ENCODE data around the gene SNX9.

The SNX9 gene

GRCh38 chr6:157859775-157860504 is 36.9 kb downstream of the SNX9 start:
- no peak for DNase-seq (ENCODE audit: low spot score)

GRCh38 chr6:157860505-157860991 is 37.5 kb downstream of the SNX9 start:
- DNase-seq (ENCODE audit: low spot score) = peak; percentile 37

- DNase-seq (ENCODE audit: low spot score) = no peak
These were observed 38.1 kb downstream of the SNX9 start for GRCh38 chr6:157861184-157861583.

- DNase-seq (ENCODE audit: low spot score) = no peak
These were observed 38.8 kb downstream of the SNX9 start for GRCh38 chr6:157861814-157862213.

GRCh38 chr6:157862706-157863105 is 39.7 kb downstream of the SNX9 start:
- DNase-seq (ENCODE audit: low spot score) = no peak

GRCh38 chr6:157864185-157864761 is 41.2 kb downstream of the SNX9 start:
- DNase-seq (ENCODE audit: low spot score) = no peak

GRCh38 chr6:157865249-157865648 is 42.2 kb downstream of the SNX9 start:
- no peak for DNase-seq (ENCODE audit: low spot score)

GRCh38 chr6:157867155-157867559 is 44.1 kb downstream of the SNX9 start:
- DNase-seq (ENCODE audit: low spot score) = peak; percentile 31

GRCh38 chr6:157867981-157868380 is 44.9 kb downstream of the SNX9 start:
- no peak for DNase-seq (ENCODE audit: low spot score)

GRCh38 chr6:157868835-157869234 is 45.8 kb downstream of the SNX9 start:
- no peak for DNase-seq (ENCODE audit: low spot score)

- DNase-seq (ENCODE audit: low spot score) = no peak
These were observed 46.7 kb downstream of the SNX9 start for GRCh38 chr6:157869673-157870302.

- DNase-seq (ENCODE audit: low spot score) = peak; percentile 85
These were observed 50.8 kb downstream of the SNX9 start for GRCh38 chr6:157873735-157874344.

GRCh38 chr6:157877149-157877548 is 54.1 kb downstream of the SNX9 start:
- DNase-seq (ENCODE audit: low spot score) = no peak

- peak; percentile 8 for DNase-seq (ENCODE audit: low spot score)
These were observed 54.8 kb downstream of the SNX9 start for GRCh38 chr6:157877573-157878438.

GRCh38 chr6:157879034-157879872 is 56.2 kb downstream of the SNX9 start:
- DNase-seq (ENCODE audit: low spot score) = peak; percentile 47

- no peak for DNase-seq (ENCODE audit: low spot score)
These were observed 56.8 kb downstream of the SNX9 start for GRCh38 chr6:157879873-157880254.

- DNase-seq (ENCODE audit: low spot score) = no peak
These were observed 57.5 kb downstream of the SNX9 start for GRCh38 chr6:157880534-157880933.

- no peak for DNase-seq (ENCODE audit: low spot score)
These were observed 58.3 kb downstream of the SNX9 start for GRCh38 chr6:157881342-157881741.

- no peak for DNase-seq (ENCODE audit: low spot score)
These were observed 61.7 kb downstream of the SNX9 start for GRCh38 chr6:157884756-157885155.

GRCh38 chr6:157885211-157885788 is 62.3 kb downstream of the SNX9 start:
- peak; percentile 43 for DNase-seq (ENCODE audit: low spot score)

GRCh38 chr6:157885876-157886275 is 62.8 kb downstream of the SNX9 start:
- no peak for DNase-seq (ENCODE audit: low spot score)
